ENCODE results near the gene TMEM150B. TPM values are rescaled to one million over a fixed set of nuclear protein-coding genes. Genes with fewer than 3 reads are reported as not detected.

TMEM150B gene
- total RNA-seq, 1 experiment from 2014 or later = not detected

DNA sequence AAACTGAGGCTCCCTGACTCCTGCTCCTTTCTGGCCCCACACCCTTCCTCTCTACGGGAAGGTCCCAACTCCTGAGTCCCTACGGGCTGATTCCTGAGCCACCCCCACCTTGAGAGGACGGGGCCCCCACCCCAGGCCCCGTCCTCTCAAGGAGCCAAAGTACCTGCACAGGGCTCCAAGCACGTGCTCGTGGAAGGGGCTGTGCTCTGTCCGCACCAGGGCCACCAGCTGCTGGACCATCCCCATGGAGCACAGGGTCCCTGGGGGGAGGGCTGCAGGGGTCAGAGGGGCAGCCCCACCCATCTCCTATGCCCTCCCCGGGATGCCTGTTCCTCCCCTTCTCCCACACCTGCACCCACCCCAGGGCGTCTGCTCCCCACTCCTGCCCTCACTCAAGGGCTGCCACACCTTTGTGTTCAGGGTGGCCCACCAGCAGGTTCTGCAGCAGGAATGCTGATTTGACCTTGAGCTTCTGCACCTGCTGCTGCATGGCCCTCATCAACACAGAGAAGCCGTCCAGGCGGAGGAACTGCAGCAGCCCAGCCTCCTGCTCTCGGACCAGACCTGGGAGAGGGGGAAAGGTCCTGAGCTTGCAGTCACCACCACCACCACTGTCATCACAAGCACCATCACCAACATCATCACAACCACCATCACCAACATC, 59.3 kb downstream of the TMEM150B start:
- Histone ChIP-seq H3K4me1 (ENCODE audit: insufficient read depth, low read length, poor library complexity, severe bottlenecking) (no peaks in the 10 kb centered on the region), H3K4me3 (ENCODE audit: low read depth, low read length, poor library complexity, severe bottlenecking) (no peak overlapping the region), H3K9me3 (ENCODE audit: low read depth, low read length, poor library complexity, severe bottlenecking) (no peaks in the 10 kb centered on the region), H3K27ac (ENCODE audit: low read depth, low read length, poor library complexity, severe bottlenecking) (no peak overlapping the region), H3K36me3 (ENCODE audit: insufficient read depth, low read length, poor library complexity, severe bottlenecking) (no peaks in the 10 kb centered on the region), H3K27me3 (replicated peaks; ENCODE audit: insufficient read depth, low read depth, low read length, poor library complexity) (no peaks in the 10 kb centered on the region)
- CTCF ChIA-PET = no interaction called here
- POLR2A ChIA-PET (ENCODE audit: low non-redundant PET) = no interaction called here
- no TSS peak for BruUV-seq (replicated peaks)
- intact Hi-C loops (cut with micrococcal nuclease; ENCODE audit: unreplicated experiment) = no loop called here
- TF ChIP-seq, protein P1, sequence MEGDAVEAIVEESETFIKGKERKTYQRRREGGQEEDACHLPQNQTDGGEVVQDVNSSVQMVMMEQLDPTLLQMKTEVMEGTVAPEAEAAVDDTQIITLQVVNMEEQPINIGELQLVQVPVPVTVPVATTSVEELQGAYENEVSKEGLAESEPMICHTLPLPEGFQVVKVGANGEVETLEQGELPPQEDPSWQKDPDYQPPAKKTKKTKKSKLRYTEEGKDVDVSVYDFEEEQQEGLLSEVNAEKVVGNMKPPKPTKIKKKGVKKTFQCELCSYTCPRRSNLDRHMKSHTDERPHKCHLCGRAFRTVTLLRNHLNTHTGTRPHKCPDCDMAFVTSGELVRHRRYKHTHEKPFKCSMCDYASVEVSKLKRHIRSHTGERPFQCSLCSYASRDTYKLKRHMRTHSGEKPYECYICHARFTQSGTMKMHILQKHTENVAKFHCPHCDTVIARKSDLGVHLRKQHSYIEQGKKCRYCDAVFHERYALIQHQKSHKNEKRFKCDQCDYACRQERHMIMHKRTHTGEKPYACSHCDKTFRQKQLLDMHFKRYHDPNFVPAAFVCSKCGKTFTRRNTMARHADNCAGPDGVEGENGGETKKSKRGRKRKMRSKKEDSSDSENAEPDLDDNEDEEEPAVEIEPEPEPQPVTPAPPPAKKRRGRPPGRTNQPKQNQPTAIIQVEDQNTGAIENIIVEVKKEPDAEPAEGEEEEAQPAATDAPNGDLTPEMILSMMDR (conservative IDR thresholded peaks at IDR 0.05; ENCODE audit: low read depth, low read length) = no peak
- TF ChIP-seq EZH2 (IDR thresholded peaks at IDR 0.05; ENCODE audit: borderline replicate concordance, low read depth, low read length, poor library complexity, severe bottlenecking) = no peak
- no peak for DNase-seq (ENCODE audit: low spot score)

DNA sequence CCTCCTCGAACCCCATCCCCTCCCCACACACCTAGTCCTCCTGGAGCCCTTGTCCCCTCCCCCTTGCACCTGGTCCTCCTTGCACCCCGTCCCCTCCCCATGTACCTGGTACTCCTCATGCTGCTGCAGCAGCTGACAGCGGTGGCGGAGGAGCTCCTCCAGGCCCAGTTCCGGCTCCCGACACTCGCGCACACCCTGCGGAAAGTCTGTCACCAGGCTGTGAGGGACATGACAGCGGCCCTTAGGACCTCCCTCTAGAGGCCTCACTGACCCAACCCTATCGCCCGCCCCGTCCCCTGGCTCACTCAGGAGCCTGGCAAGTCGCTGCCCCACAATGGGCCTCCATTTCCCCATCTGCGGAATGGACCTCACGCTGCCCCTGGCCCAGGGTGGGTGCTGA, 60.0 kb downstream of the TMEM150B start:
- Histone ChIP-seq H3K27ac (ENCODE audit: low read depth, low read length, poor library complexity, severe bottlenecking) (no peak overlapping the region), H3K4me1 (ENCODE audit: insufficient read depth, low read length, poor library complexity, severe bottlenecking) (no peaks in the 10 kb centered on the region), H3K36me3 (ENCODE audit: insufficient read depth, low read length, poor library complexity, severe bottlenecking) (no peaks in the 10 kb centered on the region), H3K4me3 (ENCODE audit: low read depth, low read length, poor library complexity, severe bottlenecking) (no peak overlapping the region), H3K9me3 (ENCODE audit: low read depth, low read length, poor library complexity, severe bottlenecking) (no peaks in the 10 kb centered on the region), H3K27me3 (replicated peaks; ENCODE audit: insufficient read depth, low read depth, low read length, poor library complexity) (no peaks in the 10 kb centered on the region)
- POLR2A ChIA-PET (ENCODE audit: low non-redundant PET) = no interaction called here
- intact Hi-C loops (cut with micrococcal nuclease; ENCODE audit: unreplicated experiment) = no loop called here
- DNase-seq (ENCODE audit: low spot score) = no peak
- BruUV-seq (replicated peaks) = no TSS peak
- CTCF ChIA-PET = no interaction called here
- TF ChIP-seq EZH2 (IDR thresholded peaks at IDR 0.05; ENCODE audit: borderline replicate concordance, low read depth, low read length, poor library complexity, severe bottlenecking) = no peak
- TF ChIP-seq, protein P1 (conservative IDR thresholded peaks at IDR 0.05; ENCODE audit: low read depth, low read length) = no peak

DNA sequence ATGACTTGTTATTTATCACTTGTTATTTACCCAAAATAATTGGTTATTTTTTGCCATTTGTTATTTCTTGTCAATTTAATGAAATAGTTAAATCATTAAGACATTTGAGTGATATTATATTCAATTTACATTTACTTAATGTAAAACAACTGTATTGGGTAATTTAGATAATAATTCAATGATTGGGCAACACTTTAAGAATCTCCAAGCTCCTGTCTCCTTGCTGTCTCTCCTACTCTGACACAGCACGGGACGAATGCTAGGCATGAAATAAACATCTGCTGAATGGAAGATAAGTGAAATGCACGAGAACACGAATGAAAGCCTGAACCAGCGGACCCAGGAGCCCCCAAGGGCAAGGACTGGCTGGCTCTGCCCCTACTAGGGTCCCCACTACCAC, 60.6 kb downstream of the TMEM150B start:
- Histone ChIP-seq H3K27ac (ENCODE audit: low read depth, low read length, poor library complexity, severe bottlenecking) (no peak overlapping the region), H3K9me3 (ENCODE audit: low read depth, low read length, poor library complexity, severe bottlenecking) (no peaks in the 10 kb centered on the region), H3K27me3 (replicated peaks; ENCODE audit: insufficient read depth, low read depth, low read length, poor library complexity) (no peaks in the 10 kb centered on the region), H3K36me3 (ENCODE audit: insufficient read depth, low read length, poor library complexity, severe bottlenecking) (no peaks in the 10 kb centered on the region), H3K4me3 (ENCODE audit: low read depth, low read length, poor library complexity, severe bottlenecking) (no peak overlapping the region), H3K4me1 (ENCODE audit: insufficient read depth, low read length, poor library complexity, severe bottlenecking) (peaks cover 5% of the 10 kb centered on the region)
- no peak for DNase-seq (ENCODE audit: low spot score)
- intact Hi-C loops (cut with micrococcal nuclease; ENCODE audit: unreplicated experiment) = no loop called here
- no peak for TF ChIP-seq EZH2 (IDR thresholded peaks at IDR 0.05; ENCODE audit: borderline replicate concordance, low read depth, low read length, poor library complexity, severe bottlenecking)
- TF ChIP-seq, protein P1 (conservative IDR thresholded peaks at IDR 0.05; ENCODE audit: low read depth, low read length) = no peak
- no TSS peak for BruUV-seq (replicated peaks)
- ChIA-PET POLR2A (ENCODE audit: low non-redundant PET) (no interaction called here), CTCF (no interaction called here)

Other genes with a start within 250 kb of the TMEM150B start
- 7.7 and 10.2 TPM in 2 replicates for gene EPS8L1, start 249.5 kb downstream of the TMEM150B start, total RNA-seq (2021)
- gene PPP1R12C, start 207.7 kb downstream of the TMEM150B start, total RNA-seq (2021) = 85.7 and 94.6 TPM in 2 replicates
- 37.6 and 54.3 TPM in 2 replicates for gene TNNT1, start 176.1 kb downstream of the TMEM150B start, total RNA-seq (2021)
- 12.8 and 16.5 TPM in 2 replicates for gene TNNI3, start 167.6 kb downstream of the TMEM150B start, total RNA-seq (2021)
- gene DNAAF3, start 158.7 kb downstream of the TMEM150B start, total RNA-seq (2021) = 4.2 and 9.1 TPM in 2 replicates
- gene SYT5, start 145.1 kb downstream of the TMEM150B start, total RNA-seq (2021) = 0.28 TPM in 1 of 2 replicates, not detected in the other
- 0.17 and 0.55 TPM in 2 replicates for gene PTPRH, start 115.8 kb downstream of the TMEM150B start, total RNA-seq (2021)
- gene TMEM86B, start 96.6 kb downstream of the TMEM150B start, total RNA-seq (2021) = 4.8 and 6.1 TPM in 2 replicates
- gene PPP6R1, start 66.3 kb downstream of the TMEM150B start, total RNA-seq (2021) = 103 and 108 TPM in 2 replicates
- 80.3 and 83.4 TPM in 2 replicates for gene HSPBP1, start 45.2 kb downstream of the TMEM150B start, total RNA-seq (2021)
- 30.5 and 36.8 TPM in 2 replicates for gene BRSK1, start 41.3 kb downstream of the TMEM150B start, total RNA-seq (2021)
- 19.7 and 24.1 TPM in 2 replicates for gene KMT5C, start 14.5 kb upstream of the TMEM150B start, total RNA-seq (2021)
- gene COX6B2, start 29.4 kb upstream of the TMEM150B start, total RNA-seq (2021) = 0.48 TPM in 1 of 2 replicates, not detected in the other
- gene GARIN5B, start 37.9 kb upstream of the TMEM150B start, total RNA-seq (2021) = not detected in 2 replicates
- gene IL11, start 45.1 kb upstream of the TMEM150B start, total RNA-seq (2021) = 0.42 and 0.47 TPM in 2 replicates
- not detected in 2 replicates for gene TMEM190, start 51.5 kb upstream of the TMEM150B start, total RNA-seq (2021)
- 0.42 and 0.69 TPM in 2 replicates for gene TMEM238, start 59.0 kb upstream of the TMEM150B start, total RNA-seq (2021)
- gene RPL28, start 60.6 kb upstream of the TMEM150B start, total RNA-seq (2021) = 1,355 and 1,380 TPM in 2 replicates
- gene UBE2S, start 82.4 kb upstream of the TMEM150B start, total RNA-seq (2021) = 509 and 587 TPM in 2 replicates
- 0.21 and 0.26 TPM in 2 replicates for gene SHISA7, start 118.0 kb upstream of the TMEM150B start, total RNA-seq (2021)
- gene ISOC2, start 136.3 kb upstream of the TMEM150B start, total RNA-seq (2021) = 33.2 and 40.6 TPM in 2 replicates
- gene C19orf85, start 139.4 kb upstream of the TMEM150B start, total RNA-seq (2021) = not detected in 2 replicates
- gene ZNF628, start 151.3 kb upstream of the TMEM150B start, total RNA-seq (2021) = 11.9 and 16.7 TPM in 2 replicates
- gene NAT14, start 159.8 kb upstream of the TMEM150B start, total RNA-seq (2021) = 55.1 and 66.0 TPM in 2 replicates
- 1.4 and 2.2 TPM in 2 replicates for gene SSC5D, start 163.1 kb upstream of the TMEM150B start, total RNA-seq (2021)
- not detected in 2 replicates for gene SBK2, start 211.8 kb upstream of the TMEM150B start, total RNA-seq (2021)
- gene SBK3, start 220.2 kb upstream of the TMEM150B start, total RNA-seq (2021) = not detected in 2 replicates

Data from A673 (cell line).